Fibroblast of pulmonary artery (primary cell): ENCODE data around the gene CACNA1E.

Experiments
- DNase-seq: peaks from one replicate; pipeline ENCODE4 v3.0.0-alpha.2; 2010; ENCODE audit warnings: low read depth
- H3K4me3 ChIP-seq: replicated peaks from 2 replicates; pipeline ENCODE4 v1.5.1; 2011; ENCODE audit warnings: low read depth, mild to moderate bottlenecking, control low read depth, low read length, moderate library complexity
- TF ChIP-seq, protein P1 (sequence below): IDR thresholded peaks from 2 replicates; pipeline ENCODE4 v1.5.1; 2011; ENCODE audit warnings: mild to moderate bottlenecking, control low read depth, low read length, inconsistent platforms; ENCODE audit errors: missing control alignments

CACNA1E gene

GRCh38 chr1:181783208-181783607, 299.9 kb downstream of the CACNA1E start:
- H3K4me3 ChIP-seq = no peak overlapping the region
- TF ChIP-seq, protein P1, sequence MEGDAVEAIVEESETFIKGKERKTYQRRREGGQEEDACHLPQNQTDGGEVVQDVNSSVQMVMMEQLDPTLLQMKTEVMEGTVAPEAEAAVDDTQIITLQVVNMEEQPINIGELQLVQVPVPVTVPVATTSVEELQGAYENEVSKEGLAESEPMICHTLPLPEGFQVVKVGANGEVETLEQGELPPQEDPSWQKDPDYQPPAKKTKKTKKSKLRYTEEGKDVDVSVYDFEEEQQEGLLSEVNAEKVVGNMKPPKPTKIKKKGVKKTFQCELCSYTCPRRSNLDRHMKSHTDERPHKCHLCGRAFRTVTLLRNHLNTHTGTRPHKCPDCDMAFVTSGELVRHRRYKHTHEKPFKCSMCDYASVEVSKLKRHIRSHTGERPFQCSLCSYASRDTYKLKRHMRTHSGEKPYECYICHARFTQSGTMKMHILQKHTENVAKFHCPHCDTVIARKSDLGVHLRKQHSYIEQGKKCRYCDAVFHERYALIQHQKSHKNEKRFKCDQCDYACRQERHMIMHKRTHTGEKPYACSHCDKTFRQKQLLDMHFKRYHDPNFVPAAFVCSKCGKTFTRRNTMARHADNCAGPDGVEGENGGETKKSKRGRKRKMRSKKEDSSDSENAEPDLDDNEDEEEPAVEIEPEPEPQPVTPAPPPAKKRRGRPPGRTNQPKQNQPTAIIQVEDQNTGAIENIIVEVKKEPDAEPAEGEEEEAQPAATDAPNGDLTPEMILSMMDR = no peak
- DNase-seq = no peak

DNA sequence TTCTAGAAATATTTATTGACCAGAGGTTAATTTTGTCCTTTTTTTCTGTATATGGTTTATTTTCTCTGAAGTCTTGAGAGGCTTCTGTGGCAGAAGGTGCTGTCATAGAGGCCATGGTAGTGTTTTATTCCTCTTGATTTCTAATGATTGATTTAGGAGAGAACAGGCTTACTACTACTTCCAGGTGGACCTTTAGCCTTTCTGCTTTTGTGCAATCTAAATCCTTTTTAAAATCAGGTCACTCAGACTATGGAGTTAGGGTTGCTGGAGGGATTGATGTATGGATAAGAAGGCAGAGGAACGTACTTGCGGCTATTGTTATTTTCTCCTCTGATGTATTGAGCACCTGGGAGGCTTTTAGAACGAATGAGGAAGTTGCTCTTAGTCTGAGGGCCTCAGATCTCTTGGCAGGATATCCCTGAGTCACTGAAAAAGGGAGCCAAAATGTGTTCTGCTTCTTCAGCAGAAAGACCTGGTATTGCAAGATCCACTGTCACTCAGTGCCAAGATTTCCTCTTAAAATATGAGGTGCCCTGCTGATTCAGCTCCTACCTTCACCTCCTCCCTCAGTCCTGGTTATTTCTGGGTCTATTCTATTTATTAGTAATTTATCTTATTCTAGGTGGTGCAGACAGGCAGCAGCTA, 300.8 kb downstream of the CACNA1E start:
- TF ChIP-seq, protein P1 = no peak
- DNase-seq = no peak
- no peak overlapping the region for H3K4me3 ChIP-seq

DNA sequence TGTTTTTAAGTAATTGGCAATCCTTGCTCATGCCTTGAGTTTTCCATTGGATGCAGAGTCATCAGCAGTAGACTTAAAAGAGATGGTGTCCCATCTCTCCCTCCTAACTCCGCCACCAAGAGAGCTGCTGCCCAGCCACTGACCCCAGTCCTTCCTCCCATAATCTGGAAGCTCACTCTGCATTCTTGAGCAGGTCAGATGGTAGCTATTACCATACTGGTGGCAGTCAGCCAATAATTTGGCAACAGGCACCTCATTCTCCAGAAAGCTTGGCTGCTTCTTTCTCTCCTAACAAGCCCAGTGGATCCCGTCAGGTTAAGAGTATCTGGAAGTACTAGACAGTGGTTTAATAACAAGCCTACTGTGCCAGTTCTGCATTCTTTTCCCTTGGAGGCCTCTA, 306.1 kb downstream of the CACNA1E start:
- H3K4me3 ChIP-seq = no peak overlapping the region
- TF ChIP-seq, protein P1 = no peak
- DNase-seq = no peak

DNA sequence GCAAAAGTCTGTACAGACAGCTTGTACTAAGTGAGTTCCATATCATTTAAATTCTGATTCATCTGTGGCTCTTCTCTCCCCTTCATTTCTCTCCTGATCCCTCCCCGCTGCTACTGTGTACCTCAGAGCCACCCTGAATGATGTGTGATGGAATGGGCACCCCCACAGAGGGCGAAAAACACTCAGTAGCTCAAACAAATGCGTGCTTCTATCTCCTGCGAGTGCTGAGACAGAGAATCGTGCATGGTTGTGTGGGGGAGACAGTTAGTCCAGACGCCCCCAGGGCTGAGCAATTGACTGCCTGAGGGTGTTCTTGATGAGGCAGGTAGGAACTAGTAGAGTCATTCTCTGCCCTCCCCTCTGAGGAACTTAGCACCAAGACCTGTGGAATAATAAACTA, 308.4 kb downstream of the CACNA1E start:
- no peak overlapping the region for H3K4me3 ChIP-seq
- TF ChIP-seq, protein P1 = no peak
- no peak for DNase-seq

DNA sequence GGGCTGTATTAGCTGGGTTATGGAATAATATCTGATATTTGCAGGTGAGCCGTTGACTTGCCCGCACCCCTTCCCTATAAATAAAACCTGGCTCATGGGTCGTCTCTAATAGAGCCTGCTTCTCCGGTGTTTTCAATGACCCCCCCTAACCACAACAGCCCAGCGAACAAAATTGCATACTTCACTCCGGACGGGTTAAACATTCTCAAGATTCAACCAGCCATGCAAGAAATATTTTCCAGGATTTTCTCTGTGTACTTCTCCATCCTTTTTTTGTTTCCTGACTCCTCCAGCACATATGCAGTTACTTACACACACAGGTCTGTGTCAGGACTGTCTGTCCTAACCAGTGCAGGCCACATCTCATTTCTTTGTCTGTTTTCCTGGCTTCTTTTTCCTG, 310.5 kb downstream of the CACNA1E start:
- no peak overlapping the region for H3K4me3 ChIP-seq
- no peak for DNase-seq
- TF ChIP-seq, protein P1 = no peak

- DNase-seq = no peak
- no peak overlapping the region for H3K4me3 ChIP-seq
- TF ChIP-seq, protein P1 = no peak
Measured at GRCh38 chr1:181794332-181794731, 311.0 kb downstream of the CACNA1E start.

- TF ChIP-seq, protein P1 = no peak
- H3K4me3 ChIP-seq = no peak overlapping the region
- DNase-seq = no peak
Measured at GRCh38 chr1:181798191-181798926, 315.0 kb downstream of the CACNA1E start.
